GM12878 (cell line): Measurements from ENCODE around the gene C21orf91. TPM values are rescaled to one million over a fixed set of nuclear protein-coding genes. Genes with fewer than 3 reads are reported as not detected.

Source experiments
- ATAC-seq: fragments of 200-7000 bp; cut with Tn5 transposase; 3 replicates; pipeline ENCODE4 v1.9.1; 2020; ENCODE audit warnings: mild to moderate bottlenecking, moderate library complexity
- BruUV-seq: library from RNA; stranded (reverse); fragments of 400-500 nt; replicated peaks from 2 replicates; lab custom pipeline; 2021; lab: Mats Ljungman, UMichigan
- CTCF ChIA-PET: fragments of 300-600 bp; sonication (Branson Sonifier 250); formaldehyde crosslinking; extraction: SDS; loops from one replicate; lab custom pipeline; 2021; ENCODE audit warnings: inconsistent platforms; lab: Yijun Ruan, JAX
- POLR2A ChIA-PET: fragments of 350-600 bp; formaldehyde crosslinking; extraction: SDS; loops from one replicate; lab custom pipeline; 2021; ENCODE audit warnings: inconsistent platforms; lab: Charles Lee
- RAD21 ChIA-PET: fragments of 300-600 bp; sonication (Branson Sonifier 250); formaldehyde crosslinking; loops from one replicate; lab custom pipeline; 2023; ENCODE audit warnings: antibody characterized with exemption; ENCODE audit not compliant: unreplicated experiment; lab: Charles Lee
- SMC1A ChIA-PET: fragments of 300-600 bp; sonication (Branson Sonifier 250); formaldehyde crosslinking; loops from one replicate; lab custom pipeline; 2023; ENCODE audit not compliant: unreplicated experiment, uncharacterized antibody; lab: Charles Lee
- DNase-seq: peaks from one replicate; pipeline ENCODE4 v3.0.0-alpha.2; 2011; ENCODE audit warnings: low read depth, low spot score
- FAIRE-seq: peaks from 3 replicates; lab custom pipeline; 2011; peaks lifted over from hg19 to GRCh38; lab: Jason Lieb, UNC
- H2AFZ ChIP-seq: 2 replicates; pipeline ENCODE4 v1.6.0; 2011; ENCODE audit warnings: low read depth, low read length, control low read depth; ENCODE audit not compliant: control insufficient read depth
- H3K27ac ChIP-seq: 2 replicates; pipeline ENCODE4 v1.5.1; 2011; ENCODE audit warnings: control low read depth; ENCODE audit not compliant: control insufficient read depth, insufficient read depth
- H3K27me3 ChIP-seq, 2 experiments: replicated peaks in 1 of 2; 2 replicates each; pipeline versions ENCODE4 v1.6.0 to v1.6.1; 2011; ENCODE audit warnings: low read length in 1 of 2; ENCODE audit not compliant: control insufficient read depth in 2 of 2, insufficient read depth in 2 of 2
- H3K36me3 ChIP-seq, 2 experiments: 2 replicates each; pipeline ENCODE4 v1.5.1; 2011; ENCODE audit warnings: low read length in 1 of 2; ENCODE audit not compliant: control insufficient read depth in 2 of 2, insufficient read depth in 2 of 2
- H3K4me1 ChIP-seq: 2 replicates; pipeline ENCODE4 v1.6.1; 2011; ENCODE audit warnings: mild to moderate bottlenecking, low read length, moderate library complexity, mixed read lengths; ENCODE audit not compliant: control insufficient read depth, insufficient read depth
- H3K4me2 ChIP-seq: 2 replicates; pipeline ENCODE4 v1.6.0; 2011; ENCODE audit warnings: control low read depth; ENCODE audit not compliant: control insufficient read depth, insufficient read depth
- H3K4me3 ChIP-seq: fragments of 200-600 bp; sonication (generic); 2 replicates; pipeline ENCODE4 v1.5.1; 2016
- H3K79me2 ChIP-seq: 2 replicates; pipeline ENCODE4 v1.6.0; 2011; ENCODE audit warnings: low read length; ENCODE audit not compliant: control insufficient read depth, insufficient read depth
- H3K9ac ChIP-seq: 2 replicates; pipeline ENCODE4 v1.8.0; 2011; ENCODE audit warnings: low read length, control low read depth, mixed read lengths; ENCODE audit not compliant: control insufficient read depth, insufficient read depth
- H3K9me3 ChIP-seq: replicated peaks from 3 replicates; pipeline ENCODE4 v1.5.1; 2011; ENCODE audit warnings: mild to moderate bottlenecking, low read length; ENCODE audit not compliant: control insufficient read depth, insufficient read depth
- H4K20me1 ChIP-seq: 2 replicates; pipeline ENCODE4 v1.6.0; 2011; ENCODE audit not compliant: control insufficient read depth, insufficient read depth
- BACH1 ChIP-seq: fragments of 450-650 bp; IDR thresholded peaks from 2 replicates; pipeline ENCODE4 v1.6.1; 2017; ENCODE audit warnings: mild to moderate bottlenecking, borderline replicate concordance
- MEF2A ChIP-seq: IDR thresholded peaks from 2 replicates; pipeline ENCODE4 v1.6.1; 2011; ENCODE audit warnings: low read depth, mild to moderate bottlenecking, low read length, moderate library complexity; ENCODE audit not compliant: insufficient read depth
- STAT3 ChIP-seq: IDR thresholded peaks from 2 replicates; pipeline ENCODE4 v1.6.1; 2011; ENCODE audit warnings: low read depth, low read length, improper control_type of control experiment
- WGBS: methylation state at CpG from one replicate; pipeline ENCODE4 v1.1.6; 2016; ENCODE audit warnings: low lambda C conversion rate; ENCODE audit not compliant: insufficient replicate concordance, insufficient coverage; ENCODE audit errors: missing lambda C conversion rate; 5-methylcytosine and 5-hydroxymethylcytosine counted together
- in situ Hi-C: fragments of 300-500 bp; cut with MboI; formaldehyde crosslinking; loops from 9 replicates; pipeline ENCODE4 v1.14.3; 2018; ENCODE audit warnings: mixed read lengths
- intact Hi-C: fragments of 100-400 bp; cut with micrococcal nuclease; formaldehyde crosslinking; loops from one replicate; pipeline ENCODE4 v1.14.2; 2022; ENCODE audit not compliant: unreplicated experiment
- polyA plus RNA-seq, 11 experiments: library from polyadenylated mRNA; depleted of rRNA in 4 of 11; unstranded in 6 of 11; stranded (reverse) in 5 of 11; fragments of >200 nt; fragmentation: Nextera tagmentation in 4 of 11; fragmentation: Illumina TruSeq in 1 of 11; extraction: Ambion mirVana in 4 of 11; extraction: Trizol in 1 of 11; gene quantifications; 1 replicate in 1 of 11; 2 replicates in 10 of 11; pipeline versions ENCODE4 v1.2.1 to v1.2.3, GENCODE V29; 2011 to 2016; ENCODE audit warnings: inconsistent platforms in 2 of 11, missing spikeins in 2 of 11, low read depth in 1 of 11
- total RNA-seq, 4 experiments: library from RNA; depleted of rRNA in 3 of 4; stranded (reverse); fragments of >200 nt in 3 of 4; fragmentation: Illumina TruSeq in 1 of 4; extraction: Trizol in 1 of 4; gene quantifications; 2 replicates each; pipeline versions ENCODE4 v1.2.1 to v1.2.3, GENCODE V29; 2013 to 2021
- TF ChIP-seq, protein P1 (sequence below): IDR thresholded peaks from 2 replicates; pipeline ENCODE4 v1.6.1; 2012; ENCODE audit warnings: improper control_type of control experiment, low read depth, low read length; ENCODE audit not compliant: insufficient replicate concordance
- TF ChIP-seq, protein P2 (sequence below): fragments of 450-650 bp; IDR thresholded peaks from 2 replicates; pipeline ENCODE4 v1.6.1; 2016; ENCODE audit warnings: mild to moderate bottlenecking
- TF ChIP-seq, protein P3 (sequence below): fragments of 450-650 bp; IDR thresholded peaks from 2 replicates; pipeline ENCODE4 v1.6.1; 2016; ENCODE audit warnings: mild to moderate bottlenecking, moderate library complexity, borderline replicate concordance

Gene C21orf91
- total and polyA plus RNA-seq, 10 of the 15 experiments (the other 5 are each of a cell fraction or from before 2014, with no cell fraction given): 9.3 to 40.3 (median 29.8) TPM

DNA sequence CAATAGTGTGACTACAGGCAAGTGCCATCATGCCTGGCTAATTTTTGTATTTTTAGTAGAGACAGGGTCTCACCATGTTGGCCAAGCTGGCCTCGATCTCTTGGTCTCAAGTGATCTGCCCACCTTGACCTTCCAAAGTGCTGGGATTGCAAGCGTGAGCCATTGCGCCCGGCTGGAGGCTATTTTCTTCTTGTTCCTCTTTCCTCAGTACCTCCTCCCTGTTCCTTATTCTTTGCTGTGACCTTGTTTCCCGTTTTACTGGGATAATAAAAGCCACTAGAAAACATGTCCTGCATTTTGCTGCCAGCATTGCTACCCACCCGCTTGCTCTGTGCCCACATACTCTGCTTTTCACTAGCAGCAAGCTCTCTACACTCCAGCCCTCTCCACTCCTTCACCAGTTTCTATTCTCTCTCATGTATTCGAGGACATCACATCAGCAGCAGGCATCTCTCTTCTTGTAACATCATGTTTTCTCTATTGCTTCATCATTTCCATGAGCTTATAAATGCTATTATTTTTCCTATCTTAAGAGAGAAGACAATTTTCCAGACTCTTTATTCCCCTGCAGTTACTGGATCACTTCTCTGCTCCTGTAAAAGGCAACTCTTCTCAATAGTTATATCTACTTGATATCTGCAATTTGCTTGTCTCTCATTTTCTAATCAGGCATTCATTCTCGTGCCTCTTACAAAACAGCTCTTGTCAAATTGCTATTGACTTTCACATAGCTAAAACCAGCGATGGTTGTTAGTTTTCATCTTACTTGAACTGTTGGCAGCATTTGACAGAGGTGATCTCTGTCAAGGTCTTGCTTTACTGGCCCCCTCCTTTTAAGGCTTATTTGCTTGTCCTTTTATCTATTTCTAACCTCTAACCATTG lies 34.5 kb upstream of the C21orf91 start (continued):
- TF ChIP-seq, protein P1, sequence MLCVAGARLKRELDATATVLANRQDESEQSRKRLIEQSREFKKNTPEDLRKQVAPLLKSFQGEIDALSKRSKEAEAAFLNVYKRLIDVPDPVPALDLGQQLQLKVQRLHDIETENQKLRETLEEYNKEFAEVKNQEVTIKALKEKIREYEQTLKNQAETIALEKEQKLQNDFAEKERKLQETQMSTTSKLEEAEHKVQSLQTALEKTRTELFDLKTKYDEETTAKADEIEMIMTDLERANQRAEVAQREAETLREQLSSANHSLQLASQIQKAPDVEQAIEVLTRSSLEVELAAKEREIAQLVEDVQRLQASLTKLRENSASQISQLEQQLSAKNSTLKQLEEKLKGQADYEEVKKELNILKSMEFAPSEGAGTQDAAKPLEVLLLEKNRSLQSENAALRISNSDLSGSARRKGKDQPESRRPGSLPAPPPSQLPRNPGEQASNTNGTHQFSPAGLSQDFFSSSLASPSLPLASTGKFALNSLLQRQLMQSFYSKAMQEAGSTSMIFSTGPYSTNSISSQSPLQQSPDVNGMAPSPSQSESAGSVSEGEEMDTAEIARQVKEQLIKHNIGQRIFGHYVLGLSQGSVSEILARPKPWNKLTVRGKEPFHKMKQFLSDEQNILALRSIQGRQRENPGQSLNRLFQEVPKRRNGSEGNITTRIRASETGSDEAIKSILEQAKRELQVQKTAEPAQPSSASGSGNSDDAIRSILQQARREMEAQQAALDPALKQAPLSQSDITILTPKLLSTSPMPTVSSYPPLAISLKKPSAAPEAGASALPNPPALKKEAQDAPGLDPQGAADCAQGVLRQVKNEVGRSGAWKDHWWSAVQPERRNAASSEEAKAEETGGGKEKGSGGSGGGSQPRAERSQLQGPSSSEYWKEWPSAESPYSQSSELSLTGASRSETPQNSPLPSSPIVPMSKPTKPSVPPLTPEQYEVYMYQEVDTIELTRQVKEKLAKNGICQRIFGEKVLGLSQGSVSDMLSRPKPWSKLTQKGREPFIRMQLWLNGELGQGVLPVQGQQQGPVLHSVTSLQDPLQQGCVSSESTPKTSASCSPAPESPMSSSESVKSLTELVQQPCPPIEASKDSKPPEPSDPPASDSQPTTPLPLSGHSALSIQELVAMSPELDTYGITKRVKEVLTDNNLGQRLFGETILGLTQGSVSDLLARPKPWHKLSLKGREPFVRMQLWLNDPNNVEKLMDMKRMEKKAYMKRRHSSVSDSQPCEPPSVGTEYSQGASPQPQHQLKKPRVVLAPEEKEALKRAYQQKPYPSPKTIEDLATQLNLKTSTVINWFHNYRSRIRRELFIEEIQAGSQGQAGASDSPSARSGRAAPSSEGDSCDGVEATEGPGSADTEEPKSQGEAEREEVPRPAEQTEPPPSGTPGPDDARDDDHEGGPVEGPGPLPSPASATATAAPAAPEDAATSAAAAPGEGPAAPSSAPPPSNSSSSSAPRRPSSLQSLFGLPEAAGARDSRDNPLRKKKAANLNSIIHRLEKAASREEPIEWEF: no peak

DNA sequence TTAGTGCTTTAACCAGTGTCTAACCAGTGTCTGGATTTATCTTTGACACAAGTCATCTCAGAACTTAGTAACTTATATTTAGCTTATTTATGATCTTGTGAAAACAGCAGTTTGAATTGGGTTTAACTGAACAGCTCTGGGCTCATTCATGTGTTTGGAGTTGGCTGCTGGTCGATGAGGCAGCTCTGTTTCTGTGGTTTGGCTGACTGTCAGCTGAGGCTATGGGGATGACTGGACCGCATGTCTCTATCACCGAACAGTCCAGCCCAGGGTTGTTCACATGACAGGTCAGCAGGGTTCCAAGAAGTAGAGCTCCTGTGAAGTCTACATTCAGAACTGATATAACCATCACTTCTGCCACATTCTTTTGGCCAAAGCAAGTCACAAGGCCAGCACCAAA lies 29.1 kb upstream of the C21orf91 start:
- Histone ChIP-seq H3K4me1 (peaks cover 17% of the 10 kb centered on the region; the same call in 1 of the 2 replicates), H2AFZ (peak overlapping the region; percentile 39; the same call in 1 of the 2 replicates), H3K27ac (peak overlapping the region; percentile 29; the same call in 1 of the 2 replicates), H3K9me3 (peaks cover 5% of the 10 kb centered on the region; the same call in 2 of the 3 replicates), H3K27me3 (no peaks in the 10 kb centered on the region), H3K36me3 (no peaks in the 10 kb centered on the region), H3K9ac (no peak overlapping the region), H3K79me2 (no peaks in the 10 kb centered on the region), H4K20me1 (no peaks in the 10 kb centered on the region), H3K4me3 (no peak overlapping the region), H3K4me2 (peak overlapping the region; percentile 26)
- ChIA-PET SMC1A (interaction anchor here (0.7 to 6.1 kb wide), 13 partner anchors 9 to 160 kb away, joined by 3 to 40 read pairs (median 4); no protein-coding TSS in a partner anchor), RAD21 (interaction anchor here (0.8 to 1.9 kb wide), 10 partner anchors 10 to 148 kb away, joined by 3 to 9 read pairs (median 5); partner anchors contain the start of gene C21orf91), CTCF (interaction anchor here (0.8 to 1.6 kb wide), 9 partner anchors 8 to 159 kb away, joined by 3 to 4 read pairs (median 3); no protein-coding TSS in a partner anchor), POLR2A (interaction anchor here (1.1 to 2.4 kb wide), 3 partner anchors 26 to 67 kb away, joined by 3 to 11 read pairs (median 7); partner anchors contain the start of gene C21orf91)
- 0% methylated on average over 3 of the region's 3 CpGs for WGBS
- DNase-seq (peak; percentile 84), ATAC-seq (peak; percentile 98), FAIRE-seq (peak; percentile 83)
- intact Hi-C loops (loop anchor here (2.0 kb wide), 3 partner anchors 29 to 235 kb away; partner anchors contain the start of genes BTG3 and C21orf91), in situ Hi-C loops (no loop called here)
- BruUV-seq: no TSS peak
- TF ChIP-seq STAT3: no peak
- no peak for TF ChIP-seq BACH1
- TF ChIP-seq, protein P2, sequence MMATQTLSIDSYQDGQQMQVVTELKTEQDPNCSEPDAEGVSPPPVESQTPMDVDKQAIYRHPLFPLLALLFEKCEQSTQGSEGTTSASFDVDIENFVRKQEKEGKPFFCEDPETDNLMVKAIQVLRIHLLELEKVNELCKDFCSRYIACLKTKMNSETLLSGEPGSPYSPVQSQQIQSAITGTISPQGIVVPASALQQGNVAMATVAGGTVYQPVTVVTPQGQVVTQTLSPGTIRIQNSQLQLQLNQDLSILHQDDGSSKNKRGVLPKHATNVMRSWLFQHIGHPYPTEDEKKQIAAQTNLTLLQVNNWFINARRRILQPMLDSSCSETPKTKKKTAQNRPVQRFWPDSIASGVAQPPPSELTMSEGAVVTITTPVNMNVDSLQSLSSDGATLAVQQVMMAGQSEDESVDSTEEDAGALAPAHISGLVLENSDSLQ: peak; percentile 66; the same call in 1 of the 2 replicates
- TF ChIP-seq MEF2A: peak; percentile 97
- TF ChIP-seq, protein P3, sequence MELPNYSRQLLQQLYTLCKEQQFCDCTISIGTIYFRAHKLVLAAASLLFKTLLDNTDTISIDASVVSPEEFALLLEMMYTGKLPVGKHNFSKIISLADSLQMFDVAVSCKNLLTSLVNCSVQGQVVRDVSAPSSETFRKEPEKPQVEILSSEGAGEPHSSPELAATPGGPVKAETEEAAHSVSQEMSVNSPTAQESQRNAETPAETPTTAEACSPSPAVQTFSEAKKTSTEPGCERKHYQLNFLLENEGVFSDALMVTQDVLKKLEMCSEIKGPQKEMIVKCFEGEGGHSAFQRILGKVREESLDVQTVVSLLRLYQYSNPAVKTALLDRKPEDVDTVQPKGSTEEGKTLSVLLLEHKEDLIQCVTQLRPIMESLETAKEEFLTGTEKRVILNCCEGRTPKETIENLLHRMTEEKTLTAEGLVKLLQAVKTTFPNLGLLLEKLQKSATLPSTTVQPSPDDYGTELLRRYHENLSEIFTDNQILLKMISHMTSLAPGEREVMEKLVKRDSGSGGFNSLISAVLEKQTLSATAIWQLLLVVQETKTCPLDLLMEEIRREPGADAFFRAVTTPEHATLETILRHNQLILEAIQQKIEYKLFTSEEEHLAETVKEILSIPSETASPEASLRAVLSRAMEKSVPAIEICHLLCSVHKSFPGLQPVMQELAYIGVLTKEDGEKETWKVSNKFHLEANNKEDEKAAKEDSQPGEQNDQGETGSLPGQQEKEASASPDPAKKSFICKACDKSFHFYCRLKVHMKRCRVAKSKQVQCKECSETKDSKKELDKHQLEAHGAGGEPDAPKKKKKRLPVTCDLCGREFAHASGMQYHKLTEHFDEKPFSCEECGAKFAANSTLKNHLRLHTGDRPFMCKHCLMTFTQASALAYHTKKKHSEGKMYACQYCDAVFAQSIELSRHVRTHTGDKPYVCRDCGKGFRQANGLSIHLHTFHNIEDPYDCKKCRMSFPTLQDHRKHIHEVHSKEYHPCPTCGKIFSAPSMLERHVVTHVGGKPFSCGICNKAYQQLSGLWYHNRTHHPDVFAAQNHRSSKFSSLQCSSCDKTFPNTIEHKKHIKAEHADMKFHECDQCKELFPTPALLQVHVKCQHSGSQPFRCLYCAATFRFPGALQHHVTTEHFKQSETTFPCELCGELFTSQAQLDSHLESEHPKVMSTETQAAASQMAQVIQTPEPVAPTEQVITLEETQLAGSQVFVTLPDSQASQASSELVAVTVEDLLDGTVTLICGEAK: no peak
